Thyroid gland (tissue), 4 donors: ENCODE data around the gene MTMR12.
"Not testable (repeated sequence)": the region's sequence is repeated elsewhere in the genome, so short reads cannot be mapped to it uniquely, and the experiment has no call there.

ENCODE experiments used
- POLR2A ChIP-seq, 2 donors: fragments of 450-650 bp; IDR thresholded peaks; one replicate each; pipeline ENCODE4 v1.6.1; 2017; ENCODE audit warnings: antibody characterized with exemption in 2 of 2, mild to moderate bottlenecking in 2 of 2, moderate library complexity in 1 of 2
- TF ChIP-seq, protein P1 (sequence below), 6 experiments: fragments of 200-600 bp in 3 of 6; fragments of 450-650 bp in 3 of 6; sonication (generic) in 3 of 6; IDR thresholded peaks; one replicate each; pipeline ENCODE4 v1.5.1; 2016 to 2019; ENCODE audit warnings: antibody characterized with exemption in 6 of 6, mild to moderate bottlenecking in 2 of 6, inconsistent platforms in 1 of 6, moderate library complexity in 1 of 6

DNA sequence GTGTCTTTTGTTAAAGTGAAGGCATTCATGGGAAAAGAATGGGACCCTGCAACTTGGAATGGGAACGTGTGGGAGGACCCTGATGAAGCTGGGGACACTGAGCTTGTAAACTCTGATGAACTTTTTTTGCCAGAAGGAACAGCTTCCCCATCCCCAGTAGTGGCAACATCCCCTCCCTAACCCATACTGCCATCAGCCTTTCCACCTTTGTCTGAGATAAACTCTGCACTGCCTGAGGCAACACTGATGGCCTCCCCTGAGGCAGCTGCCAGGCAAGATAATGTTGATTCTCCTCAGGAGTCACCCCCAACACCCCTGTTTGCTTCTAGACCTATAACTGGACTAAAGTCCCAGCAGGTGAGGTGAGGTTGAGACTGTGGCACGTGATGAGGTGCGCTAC lies 24.6 kb downstream of the MTMR12 start:
- TF ChIP-seq, protein P1, sequence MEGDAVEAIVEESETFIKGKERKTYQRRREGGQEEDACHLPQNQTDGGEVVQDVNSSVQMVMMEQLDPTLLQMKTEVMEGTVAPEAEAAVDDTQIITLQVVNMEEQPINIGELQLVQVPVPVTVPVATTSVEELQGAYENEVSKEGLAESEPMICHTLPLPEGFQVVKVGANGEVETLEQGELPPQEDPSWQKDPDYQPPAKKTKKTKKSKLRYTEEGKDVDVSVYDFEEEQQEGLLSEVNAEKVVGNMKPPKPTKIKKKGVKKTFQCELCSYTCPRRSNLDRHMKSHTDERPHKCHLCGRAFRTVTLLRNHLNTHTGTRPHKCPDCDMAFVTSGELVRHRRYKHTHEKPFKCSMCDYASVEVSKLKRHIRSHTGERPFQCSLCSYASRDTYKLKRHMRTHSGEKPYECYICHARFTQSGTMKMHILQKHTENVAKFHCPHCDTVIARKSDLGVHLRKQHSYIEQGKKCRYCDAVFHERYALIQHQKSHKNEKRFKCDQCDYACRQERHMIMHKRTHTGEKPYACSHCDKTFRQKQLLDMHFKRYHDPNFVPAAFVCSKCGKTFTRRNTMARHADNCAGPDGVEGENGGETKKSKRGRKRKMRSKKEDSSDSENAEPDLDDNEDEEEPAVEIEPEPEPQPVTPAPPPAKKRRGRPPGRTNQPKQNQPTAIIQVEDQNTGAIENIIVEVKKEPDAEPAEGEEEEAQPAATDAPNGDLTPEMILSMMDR (IDR thresholded peaks at IDR 0.05) = not testable (repeated sequence)
- TF ChIP-seq POLR2A (IDR thresholded peaks at IDR 0.05) = not testable (repeated sequence)
